Common myeloid progenitor, CD34-positive (primary cell): Measurements from ENCODE around the gene PPA2. TPM values are rescaled to one million over a fixed set of nuclear protein-coding genes. Genes with fewer than 3 reads are reported as not detected.

ENCODE experiments used
- CTCF ChIA-PET: fragments of 350-600 bp; sonication (Branson Sonifier 250); formaldehyde crosslinking; loops from one replicate; lab custom pipeline; 2021; ENCODE audit warnings: antibody characterized with exemption; lab: Charles Lee
- POLR2A ChIA-PET: fragments of 350-600 bp; sonication (Branson Sonifier 250); formaldehyde crosslinking; loops from one replicate; lab custom pipeline; 2021; ENCODE audit warnings: antibody characterized with exemption; lab: Charles Lee
- DNase-seq, 3 donors: peaks; one replicate each; pipeline versions ENCODE4 v3.0.0 to v3.0.0-alpha.2; 2013
- H3K27ac ChIP-seq, 2 experiments: 1 replicate in 1 of 2; 2 replicates in 1 of 2; pipeline ENCODE4 v1.7.0; 2013; ENCODE audit warnings: inconsistent platforms in 2 of 2, low read length in 2 of 2, mild to moderate bottlenecking in 2 of 2, low read depth in 1 of 2, moderate library complexity in 1 of 2; ENCODE audit not compliant: severe bottlenecking in 2 of 2, insufficient read depth in 1 of 2, poor library complexity in 1 of 2
- H3K27me3 ChIP-seq, 5 experiments: replicated peaks in 2 of 5; 1 replicate in 3 of 5; 2 replicates in 2 of 5; pipeline versions ENCODE4 v1.6.1 to v1.7.0; 2013; ENCODE audit warnings: low read length in 4 of 5, mild to moderate bottlenecking in 2 of 5, moderate library complexity in 2 of 5, inconsistent platforms in 1 of 5; ENCODE audit not compliant: insufficient read depth in 5 of 5, control insufficient read depth in 4 of 5
- H3K36me3 ChIP-seq, 4 experiments: 1 replicate in 2 of 4; 2 replicates in 2 of 4; pipeline versions ENCODE4 v1.6.1 to v1.7.0; 2013; ENCODE audit warnings: low read length in 3 of 4, control low read depth in 1 of 4, mild to moderate bottlenecking in 1 of 4; ENCODE audit not compliant: control insufficient read depth in 4 of 4, insufficient read depth in 4 of 4
- H3K4me1 ChIP-seq, 4 experiments: 1 replicate in 3 of 4; 2 replicates in 1 of 4; pipeline versions ENCODE4 v1.6.1 to v1.7.1; 2013; ENCODE audit warnings: low read length in 3 of 4, mild to moderate bottlenecking in 3 of 4, control low read depth in 1 of 4, inconsistent platforms in 1 of 4, moderate library complexity in 1 of 4; ENCODE audit not compliant: control insufficient read depth in 4 of 4, insufficient read depth in 4 of 4; ENCODE audit errors: control extremely low read depth in 1 of 4
- H3K4me3 ChIP-seq, 7 experiments: 1 replicate in 4 of 7; 2 replicates in 3 of 7; pipeline versions ENCODE4 v1.5.1 to v1.7.0; 2013; ENCODE audit warnings: mild to moderate bottlenecking in 7 of 7, low read length in 6 of 7, moderate library complexity in 6 of 7, inconsistent platforms in 2 of 7, low read depth in 2 of 7, control low read depth in 1 of 7; ENCODE audit not compliant: insufficient read depth in 4 of 7, control insufficient read depth in 1 of 7; ENCODE audit errors: extremely low read depth in 1 of 7
- H3K9me3 ChIP-seq, 5 experiments: 1 replicate in 4 of 5; 2 replicates in 1 of 5; pipeline versions ENCODE4 v1.6.1 to v1.7.1; 2013; ENCODE audit warnings: low read length in 4 of 5, mild to moderate bottlenecking in 2 of 5, inconsistent platforms in 1 of 5, low read depth in 1 of 5, moderate library complexity in 1 of 5; ENCODE audit not compliant: control insufficient read depth in 4 of 5, insufficient read depth in 2 of 5; ENCODE audit errors: control extremely low read depth in 1 of 5
- WGBS: methylation state at CpG from one replicate; pipeline ENCODE4 v1.1.5; 2013; ENCODE audit not compliant: insufficient coverage; 5-methylcytosine and 5-hydroxymethylcytosine counted together
- polyA plus RNA-seq: library from polyadenylated mRNA; unstranded; fragments of 120-200 nt; gene quantifications from one replicate; pipeline ENCODE4 v1.2.1, GENCODE V29; 2013

Gene PPA2
- polyA plus RNA-seq, result 110 TPM

DNA sequence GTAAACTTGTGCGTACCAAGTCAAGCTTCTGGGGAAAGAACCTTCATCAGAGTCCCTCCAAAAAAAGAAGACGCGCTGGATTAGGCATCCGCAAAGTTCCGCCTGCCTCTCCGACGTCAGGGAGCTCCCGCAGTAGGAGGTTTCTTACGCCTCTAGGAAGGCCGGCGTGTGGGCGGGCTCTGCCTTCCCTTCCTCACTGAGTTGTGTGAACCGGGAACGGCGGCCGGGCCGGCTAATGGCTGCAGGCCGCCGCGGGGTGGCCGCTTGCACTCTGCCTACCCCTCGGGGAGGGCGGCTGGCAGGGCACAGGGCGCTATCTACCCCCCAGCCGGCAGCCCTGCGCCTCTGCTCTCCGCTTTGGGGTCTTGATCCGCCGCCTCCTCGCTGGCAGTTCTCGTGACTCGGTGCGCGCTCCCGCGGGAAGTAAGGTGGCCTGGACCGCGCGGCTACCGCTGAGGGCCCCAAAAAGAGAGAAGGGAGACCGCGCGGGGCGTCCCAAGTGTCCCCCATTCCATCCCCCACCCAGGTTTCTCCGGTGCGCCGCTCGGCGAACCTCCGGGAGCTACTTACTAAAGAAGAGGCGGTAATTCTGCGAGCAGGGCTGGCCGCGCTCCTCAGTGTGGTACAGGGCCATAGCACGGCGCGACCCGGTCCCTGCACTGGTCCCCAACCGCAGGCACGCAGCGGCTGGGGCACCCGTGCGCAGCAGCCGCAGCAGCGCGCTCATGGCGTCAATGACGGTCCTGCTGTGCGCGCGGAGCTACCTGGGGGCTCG is at the start of gene PPA2:
PPA2 (minus strand) TSS at position 739 of the 775 bp plus-strand sequence; CDS start at position 727, 12 bp downstream.
- Histone ChIP-seq H3K27me3 (no peaks in the 10 kb centered on the region), H3K9me3 (no peaks in the 10 kb centered on the region), H3K4me1 (peaks cover 16 to 29% (median 21%) of the 10 kb centered on the region in 4 experiments), H3K27ac (peak within 1 kb of the TSS; percentile 94 to 96), H3K4me3 (peak within 1 kb of the TSS; percentile 63 to 95 (median 88)), H3K36me3 (peaks cover 0 to 7% (median 0%) of the 10 kb centered on the region in 4 experiments)
- WGBS, result under 1% methylated on average over 70 of the region's 72 CpGs
- CTCF ChIA-PET, result interaction anchor here (0.8 to 2.9 kb wide), 21 partner anchors 9 to 980 kb away, joined by 3 to 25 read pairs (median 3); partner anchors contain the start of gene TET2
- POLR2A ChIA-PET, result interaction anchor here (1.2 to 2.1 kb wide), 2 partner anchors 13 to 414 kb away, joined by 3 to 10 read pairs; no protein-coding TSS in a partner anchor
- peak; percentile 84 to 96 (median 94) for DNase-seq

DNA sequence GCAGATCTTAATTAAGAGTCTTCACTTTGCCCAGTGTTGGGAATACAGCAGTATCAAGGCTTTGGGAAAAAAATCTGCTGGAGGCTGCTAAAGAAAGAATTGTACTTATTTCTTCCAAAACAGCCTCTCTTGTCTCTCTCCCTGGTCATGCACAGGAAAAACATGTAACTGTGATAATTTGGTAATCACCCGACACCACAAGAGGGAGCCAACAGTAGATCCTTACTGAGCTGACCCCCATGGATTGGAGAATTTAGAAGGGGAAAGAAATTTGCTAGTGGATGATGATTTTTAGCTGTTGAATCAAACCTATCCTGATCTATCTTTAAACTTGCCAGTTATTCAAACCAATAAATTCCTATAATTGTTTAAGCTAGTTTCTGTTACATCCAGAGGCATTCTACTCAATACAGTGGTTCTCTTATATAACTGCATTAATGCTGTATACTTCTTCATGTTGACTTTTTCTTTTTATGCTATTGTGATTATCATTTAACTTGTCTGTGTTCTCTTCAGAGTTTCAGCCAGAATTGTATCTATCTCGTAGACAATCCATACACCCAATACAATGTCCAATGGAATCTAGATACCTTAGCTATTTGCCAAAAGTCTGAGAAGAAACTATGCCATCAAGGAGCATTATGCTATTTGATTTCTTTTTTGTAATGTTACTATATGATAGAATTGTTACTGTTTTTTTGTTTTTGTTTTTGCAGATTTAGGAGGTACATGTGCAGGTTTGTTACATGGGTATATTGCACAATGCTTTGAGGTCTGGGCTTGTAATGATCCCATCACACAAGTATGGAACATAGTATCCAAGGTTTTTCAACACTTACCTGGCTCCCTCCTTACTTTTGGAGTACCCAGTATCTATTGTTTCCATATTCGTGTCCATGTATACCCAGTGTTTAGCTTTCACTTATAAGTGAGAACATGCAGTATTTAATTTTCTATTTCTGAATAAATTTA is 47.2 kb upstream of the PPA2 start:
- H3K36me3 ChIP-seq, result no peaks in the 10 kb centered on the region
- ChIA-PET CTCF (interaction anchor here (0.7 to 4.3 kb wide), 22 partner anchors 10 to 897 kb away, joined by 3 to 45 read pairs (median 4); partner anchors contain the start of gene PPA2), POLR2A (no interaction called here)
- WGBS, result no CpG with 5 or more reads among the region's 3 CpGs
- H3K27me3 ChIP-seq, result no peaks in the 10 kb centered on the region
- no peak overlapping the region for H3K4me3 ChIP-seq
- no peaks in the 10 kb centered on the region for H3K9me3 ChIP-seq
- no peaks in the 10 kb centered on the region for H3K4me1 ChIP-seq
- DNase-seq, result peak; percentile 59 to 76 (median 73)
- H3K27ac ChIP-seq, result no peak overlapping the region

DNA sequence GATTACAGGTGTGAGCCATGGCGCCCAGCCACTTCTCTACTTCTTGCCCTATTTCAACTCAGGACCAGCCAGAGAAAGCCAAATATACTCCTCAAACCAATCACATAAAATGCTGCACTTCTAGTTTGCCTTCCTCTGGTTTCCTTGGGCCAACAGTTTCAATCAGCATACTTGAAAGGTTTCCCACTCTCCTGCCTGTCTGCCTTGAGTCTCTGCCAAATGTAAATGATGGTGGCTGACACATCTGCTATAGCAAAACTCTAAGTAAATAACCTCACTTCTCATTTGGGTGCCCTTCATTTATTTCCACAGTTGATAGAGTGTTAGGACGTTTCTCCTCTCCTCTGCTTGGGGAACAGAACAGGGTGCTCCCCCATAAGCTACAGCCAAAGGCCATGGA is 36.4 kb upstream of the PPA2 start:
- WGBS, result 92% methylated on average over 1 of the region's 2 CpGs
- Histone ChIP-seq H3K27ac (no peak overlapping the region), H3K9me3 (peaks cover 0 to 2% (median 0%) of the 10 kb centered on the region in 5 experiments), H3K27me3 (no peaks in the 10 kb centered on the region), H3K4me1 (no peaks in the 10 kb centered on the region), H3K4me3 (no peak overlapping the region), H3K36me3 (no peaks in the 10 kb centered on the region)
- POLR2A ChIA-PET, result no interaction called here
- no peak for DNase-seq
- CTCF ChIA-PET, result interaction anchor here (0.8 to 1.1 kb wide), 2 partner anchors 19 to 37 kb away, joined by 3 to 4 read pairs; partner anchors contain the start of gene PPA2

DNA sequence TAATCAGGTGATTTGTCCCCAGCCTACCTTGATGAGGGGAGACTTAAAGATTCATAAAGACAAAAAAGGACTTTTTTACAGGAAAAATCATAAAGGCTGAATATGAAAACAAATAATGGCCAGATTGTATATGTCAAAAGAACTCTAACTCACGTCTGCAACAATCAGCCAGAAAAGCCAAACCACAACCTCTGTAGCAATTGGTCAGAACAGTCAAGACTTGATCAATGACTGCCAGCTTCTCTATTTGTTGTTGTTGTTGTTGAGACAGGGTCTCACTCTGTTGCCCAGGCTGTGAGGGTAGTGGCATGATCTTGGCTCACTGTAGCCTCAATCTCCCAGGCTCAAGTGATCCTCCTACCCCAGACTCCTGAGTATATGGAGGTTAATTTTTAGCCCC is 35.9 kb upstream of the PPA2 start:
- no peak overlapping the region for H3K4me3 ChIP-seq
- WGBS, result no CpG with 5 or more reads among the region's 1 CpG
- no peaks in the 10 kb centered on the region for H3K9me3 ChIP-seq
- H3K36me3 ChIP-seq, result no peaks in the 10 kb centered on the region
- H3K27ac ChIP-seq, result no peak overlapping the region
- H3K27me3 ChIP-seq, result no peaks in the 10 kb centered on the region
- no peaks in the 10 kb centered on the region for H3K4me1 ChIP-seq
- ChIA-PET CTCF (no interaction called here), POLR2A (no interaction called here)
- DNase-seq, result no peak

DNA sequence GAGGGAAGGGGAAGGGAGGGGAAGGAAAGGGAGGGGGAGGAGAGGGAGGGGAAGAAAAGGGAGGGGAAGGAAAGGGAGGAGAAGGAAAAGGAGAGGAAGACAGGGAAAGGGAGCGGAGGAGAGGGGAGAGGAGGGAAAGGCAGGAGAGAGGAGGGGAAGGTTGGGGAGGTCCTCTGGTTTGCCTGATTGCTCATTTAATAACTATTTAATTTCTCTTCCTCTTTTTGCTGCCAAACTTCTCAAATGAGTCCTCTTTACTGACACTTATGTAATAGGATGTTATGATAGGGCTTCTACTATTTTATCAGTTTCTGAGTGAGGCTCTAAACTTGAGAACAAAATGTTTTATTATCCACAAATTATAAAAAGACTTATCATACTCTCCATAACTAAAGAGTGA is 35.4 kb upstream of the PPA2 start:
- Histone ChIP-seq H3K36me3 (no peaks in the 10 kb centered on the region), H3K4me3 (no peak overlapping the region), H3K4me1 (no peaks in the 10 kb centered on the region), H3K27ac (no peak overlapping the region), H3K9me3 (no peaks in the 10 kb centered on the region), H3K27me3 (no peaks in the 10 kb centered on the region)
- CTCF ChIA-PET, result no interaction called here
- DNase-seq, result peak in 2 of 3 donors; percentile 9 to 23
- POLR2A ChIA-PET, result no interaction called here
- no CpG with 5 or more reads among the region's 1 CpG for WGBS

DNA sequence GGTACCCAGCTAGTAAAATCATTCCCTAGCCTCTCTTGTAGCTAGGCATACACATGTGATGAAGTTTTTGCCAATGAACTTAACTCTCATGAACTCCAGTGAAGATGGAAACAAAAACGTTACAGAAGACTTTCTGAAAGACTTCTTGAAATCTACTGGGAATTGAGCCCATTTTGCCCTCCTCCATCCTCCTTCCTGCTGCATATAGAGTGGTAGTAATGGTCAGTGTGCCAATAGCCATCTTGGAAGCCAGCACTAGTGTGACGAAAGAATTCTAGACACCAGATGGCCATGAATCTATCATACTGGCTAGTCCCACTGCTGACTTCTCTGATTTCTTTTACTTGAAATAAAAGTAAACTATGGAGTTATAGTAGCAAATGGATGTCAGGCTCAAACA is 30.9 kb upstream of the PPA2 start:
- POLR2A ChIA-PET, result no interaction called here
- no CpG with 5 or more reads among the region's 2 CpGs for WGBS
- H3K27ac ChIP-seq, result no peak overlapping the region

More for the DNA sequence above, 30.9 kb upstream of the PPA2 start:
- CTCF ChIA-PET, result no interaction called here
- H3K36me3 ChIP-seq, result no peaks in the 10 kb centered on the region
- no peak overlapping the region for H3K4me3 ChIP-seq
- no peaks in the 10 kb centered on the region for H3K27me3 ChIP-seq
- no peak for DNase-seq
- no peaks in the 10 kb centered on the region for H3K4me1 ChIP-seq
- no peaks in the 10 kb centered on the region for H3K9me3 ChIP-seq
